Medulla oblongata (tissue), 1 donor: Measurements from ENCODE around the gene TNXB.
"Not testable (repeated sequence)": the region's sequence is repeated elsewhere in the genome, so short reads cannot be mapped to it uniquely, and the experiment has no call there.

ENCODE experiments used
- DNase-seq: peaks from one replicate; pipeline ENCODE4 v3.0.0-alpha.2; 2015; ENCODE audit errors: extremely low spot score

TNXB gene

DNA sequence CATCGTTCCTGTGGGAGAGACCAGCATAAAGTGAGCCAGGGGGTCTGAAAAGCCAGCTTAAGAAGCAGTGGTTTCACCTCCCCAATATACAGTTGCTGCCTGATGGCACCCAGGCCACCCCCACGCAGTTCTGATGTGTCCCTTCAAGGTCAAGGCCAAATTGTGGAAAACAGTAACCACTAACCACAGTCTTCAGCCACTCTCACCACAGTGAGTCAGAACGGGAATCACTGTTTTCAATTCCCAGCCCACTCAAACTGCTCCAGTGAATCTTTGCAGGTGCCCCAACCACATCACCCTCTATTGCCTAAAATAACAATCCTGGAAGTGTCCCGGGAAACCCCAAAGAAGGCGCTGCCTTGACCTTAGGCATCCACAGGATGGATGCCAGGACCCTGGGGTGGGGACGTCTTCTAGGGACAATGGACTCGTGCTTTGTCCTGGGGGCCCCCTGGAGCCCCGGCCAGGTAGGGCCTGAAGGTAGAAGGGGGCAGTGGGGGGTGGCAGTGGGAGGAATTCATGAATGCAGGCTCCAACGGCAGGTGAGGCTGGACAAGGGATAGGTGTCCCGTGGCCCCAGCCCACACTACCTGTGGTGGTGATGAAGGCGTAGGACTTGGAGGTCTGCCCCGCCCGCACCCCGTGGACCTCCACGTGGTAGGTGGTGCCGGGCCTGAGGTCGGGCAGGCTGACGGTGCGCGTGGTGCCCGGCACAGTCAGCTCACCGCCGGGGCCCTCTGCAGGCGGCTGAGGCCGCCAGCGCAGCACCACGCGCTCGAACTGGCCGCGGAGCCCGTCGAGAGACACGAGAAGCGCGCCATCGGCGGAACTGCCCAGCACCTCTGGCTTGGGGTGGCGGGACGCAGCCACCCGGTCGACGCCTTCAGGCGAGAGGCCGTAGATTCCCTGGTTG, 22.2 kb downstream of the TNXB start:
- DNase-seq, result no peak

GRCh38 chr6:32085759-32086459, 23.2 kb downstream of the TNXB start:
- DNase-seq, result no peak

DNA sequence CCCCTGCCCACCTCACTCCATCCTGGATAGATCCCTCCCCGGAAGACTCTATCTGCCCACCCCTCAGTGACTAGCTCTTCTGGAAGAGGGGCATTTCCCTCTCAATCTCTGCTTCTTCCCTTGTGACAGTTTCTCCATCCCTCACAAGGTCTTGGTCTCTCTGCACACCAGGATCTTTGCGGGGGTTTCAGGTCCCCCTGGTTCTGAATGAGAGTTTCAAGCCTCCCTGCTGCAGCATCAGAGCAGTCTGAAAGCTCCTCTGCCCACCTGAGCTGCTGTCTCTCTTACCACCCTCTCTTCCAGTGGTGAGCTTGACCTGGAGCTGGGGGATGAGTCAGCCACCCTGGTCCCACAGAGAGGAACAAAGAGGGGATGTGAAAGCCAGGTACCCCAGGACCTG, 24.4 kb downstream of the TNXB start:
- no peak for DNase-seq

DNA sequence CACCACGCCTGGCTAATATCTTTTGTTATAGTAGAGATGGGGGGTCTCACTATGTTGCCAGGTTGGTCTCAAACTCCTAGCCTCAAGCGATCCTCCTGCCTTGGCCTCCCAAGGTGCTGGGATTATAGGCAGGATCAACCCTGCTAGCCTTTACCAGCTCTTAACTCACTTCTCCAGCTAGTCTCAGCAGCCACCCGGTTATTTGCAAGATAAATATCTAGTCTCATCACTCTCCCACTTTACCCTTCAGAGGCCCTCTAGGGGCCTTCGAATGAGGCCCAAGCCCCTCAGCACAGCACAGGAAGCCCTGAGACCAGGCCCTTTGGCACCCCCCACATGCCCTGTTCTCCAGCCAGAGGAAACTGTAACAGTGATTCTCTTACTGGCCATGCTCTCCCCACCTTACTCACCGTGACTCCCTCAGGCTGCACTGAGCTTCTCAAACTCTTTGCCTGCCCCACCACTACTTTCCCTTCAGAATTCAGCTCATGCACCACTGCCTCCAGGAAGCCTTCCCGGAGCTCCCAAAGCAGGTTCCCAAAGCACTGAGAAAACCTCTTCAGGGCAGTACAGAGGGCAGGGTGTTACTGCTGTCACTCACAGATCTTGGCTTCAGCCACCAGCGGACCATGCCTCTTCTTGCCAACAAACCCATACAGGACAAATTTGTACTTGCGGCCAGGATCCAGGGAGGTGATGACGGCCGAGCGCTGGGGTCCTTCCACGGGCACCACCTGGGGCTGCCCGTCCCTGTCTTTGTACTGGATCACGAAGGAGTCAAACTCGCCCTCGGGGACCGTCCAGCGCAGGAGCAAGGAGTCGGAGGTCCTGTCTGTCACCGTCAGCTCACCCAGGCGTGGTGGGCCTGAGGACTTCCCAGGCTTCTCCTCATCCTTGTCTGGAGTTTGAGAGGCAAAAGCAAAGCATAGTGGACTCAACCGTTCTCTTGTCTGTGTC, 25.0 kb downstream of the TNXB start:
- no peak for DNase-seq

GRCh38 chr6:32082935-32083334, 26.2 kb downstream of the TNXB start:
- DNase-seq, result no peak

- DNase-seq, result peak; percentile 18
Measured at GRCh38 chr6:32082478-32082877, 26.7 kb downstream of the TNXB start.

- no peak for DNase-seq
Measured at GRCh38 chr6:32081168-32081990, 27.8 kb downstream of the TNXB start.

- no peak for DNase-seq
Measured at GRCh38 chr6:32079566-32080290, 29.4 kb downstream of the TNXB start.

DNA sequence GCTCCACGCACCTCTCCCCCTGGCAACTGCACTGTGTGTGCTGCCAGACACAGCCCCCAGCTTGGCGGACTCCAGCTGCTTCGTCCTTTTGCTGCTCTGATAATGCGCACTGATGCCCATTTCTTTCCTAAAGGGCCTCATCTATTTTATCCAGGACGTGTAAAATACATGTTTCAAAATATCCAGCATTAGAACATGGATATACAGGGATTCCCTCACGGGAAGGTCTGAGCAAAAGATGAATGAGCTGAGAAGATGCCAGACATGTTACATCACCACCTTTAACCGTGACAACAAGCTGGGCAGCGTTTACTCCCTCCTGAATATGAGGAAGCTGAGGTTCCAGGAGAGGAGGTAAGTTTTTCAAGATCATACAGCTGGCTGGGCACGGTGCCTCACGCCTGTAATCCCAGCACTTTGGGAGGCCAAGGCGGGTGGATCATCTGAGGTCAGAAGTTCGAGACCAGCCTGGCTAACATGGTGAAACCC, 32.8 kb downstream of the TNXB start:
- no peak for DNase-seq

- DNase-seq, result no peak
Measured at GRCh38 chr6:32075781-32076180, 33.4 kb downstream of the TNXB start.

DNA sequence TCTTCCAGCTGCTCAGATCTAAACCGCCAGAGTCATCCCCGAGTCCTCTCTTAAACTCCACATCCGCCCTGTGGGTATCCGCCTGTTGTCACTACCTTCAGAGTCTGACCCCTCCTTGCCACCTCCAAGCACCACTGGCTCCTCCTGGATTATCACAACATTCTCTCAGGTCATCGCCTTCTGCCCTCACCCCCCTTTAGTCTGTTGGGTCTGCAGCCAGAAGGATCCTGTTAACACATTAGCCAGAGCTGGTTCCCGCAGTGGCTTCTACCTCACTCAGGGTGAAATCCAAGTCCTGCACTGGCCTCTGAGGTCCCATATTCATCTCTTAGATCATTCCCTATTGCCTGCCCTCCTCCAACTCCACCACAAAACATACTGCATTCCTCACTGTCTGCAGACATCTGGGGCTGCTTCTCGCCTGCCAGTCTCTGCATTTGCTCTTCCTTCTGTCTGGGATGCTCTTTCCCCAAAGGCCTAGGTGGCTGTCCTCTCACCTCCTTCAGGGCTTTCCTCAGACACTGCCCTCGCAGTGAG, 34.1 kb downstream of the TNXB start:
- DNase-seq, result no peak

DNA sequence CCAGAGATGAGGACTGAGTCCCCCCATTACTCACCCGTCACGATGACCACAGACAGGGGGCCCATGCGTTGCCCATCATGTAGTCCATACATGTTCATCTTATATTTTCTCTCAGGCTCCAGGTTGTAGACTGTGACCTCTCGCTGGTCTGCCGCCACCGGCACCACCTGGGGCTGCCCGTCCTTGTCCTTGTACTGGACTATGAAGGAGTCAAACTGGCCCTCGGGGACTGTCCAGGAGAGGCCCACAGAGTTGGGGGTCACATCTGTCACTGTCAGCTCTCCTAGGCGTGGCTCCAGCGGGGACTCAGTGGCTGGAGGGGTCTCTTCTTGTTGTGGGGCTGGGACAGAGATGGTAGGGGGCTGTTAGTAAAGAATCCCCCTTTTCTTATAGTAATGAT, 35.5 kb downstream of the TNXB start:
- no peak for DNase-seq

- DNase-seq, result no peak
Measured at GRCh38 chr6:32073101-32073500, 36.0 kb downstream of the TNXB start.

DNA sequence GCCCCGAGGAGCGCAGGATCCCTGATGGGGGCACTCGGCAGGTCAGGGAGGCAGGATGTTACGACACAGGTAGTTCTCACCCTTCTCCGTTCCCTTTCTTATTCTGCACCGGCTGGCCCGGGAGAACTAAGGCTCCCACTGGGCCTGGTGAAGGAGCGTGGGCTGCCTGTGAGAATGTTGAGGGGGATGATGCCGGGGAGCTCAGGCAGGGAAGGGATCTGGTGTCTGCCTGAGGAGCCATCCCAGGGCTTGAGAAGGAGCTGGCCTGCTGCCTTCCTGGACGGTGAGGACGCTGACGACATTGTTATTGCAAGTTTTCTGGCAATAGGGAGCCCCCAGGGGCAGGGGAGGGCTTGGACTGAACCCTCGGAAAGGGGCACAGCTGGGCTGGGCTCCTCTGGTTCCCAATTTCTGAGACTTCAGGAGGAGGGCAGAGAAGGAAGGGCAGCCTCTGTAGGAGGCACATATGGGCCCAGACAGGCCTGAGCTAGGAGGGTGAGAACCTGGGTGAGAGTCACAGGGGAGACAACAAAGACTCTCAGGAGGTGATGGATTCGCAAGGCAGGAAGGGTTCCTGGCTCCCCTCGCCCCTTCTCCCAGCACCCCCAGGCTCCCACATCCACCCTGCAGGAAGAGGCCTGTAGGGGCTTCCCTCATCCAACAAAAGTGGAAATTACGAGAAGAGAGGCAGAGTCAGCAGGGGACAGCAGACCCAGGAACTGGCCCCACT, 38.2 kb downstream of the TNXB start:
- no peak for DNase-seq

GRCh38 chr6:32069878-32070515, 39.1 kb downstream of the TNXB start:
- DNase-seq, result no peak

- DNase-seq, result no peak
Measured at GRCh38 chr6:32069460-32069859, 39.7 kb downstream of the TNXB start.

- no peak for DNase-seq
Measured at GRCh38 chr6:32068867-32069266, 40.3 kb downstream of the TNXB start.

GRCh38 chr6:32068315-32068714, 40.8 kb downstream of the TNXB start:
- DNase-seq, result not testable (repeated sequence)

GRCh38 chr6:32067521-32067920, 41.6 kb downstream of the TNXB start:
- DNase-seq, result not testable (repeated sequence)
